Frontal cortex (tissue), 4 donors: ENCODE results near the gene PYDC1. TPM values are rescaled to one million over a fixed set of nuclear protein-coding genes. Genes with fewer than 3 reads are reported as not detected.
"Not testable (repeated sequence)": the region's sequence is repeated elsewhere in the genome, so short reads cannot be mapped to it uniquely, and the experiment has no call there.

Experiments used
- DNase-seq, 2 donors: peaks; one replicate each; pipeline ENCODE4 v3.0.0; 2012; ENCODE audit warnings: low spot score in 2 of 2
- FAIRE-seq: peaks from 2 replicates; lab custom pipeline; 2012; peaks lifted over from hg19 to GRCh38; lab: Jason Lieb, UNC
- total RNA-seq: library from RNA; depleted of rRNA; stranded (reverse); fragments of >200 nt; gene quantifications from one replicate; pipeline ENCODE4 v1.2.3, GENCODE V29; 2014
- donor health status: control.
- donor health status: control.
- donor health status: control.

PYDC1 gene
- total RNA-seq, 1 donor from 2014 or later, result 0.41 TPM

DNA sequence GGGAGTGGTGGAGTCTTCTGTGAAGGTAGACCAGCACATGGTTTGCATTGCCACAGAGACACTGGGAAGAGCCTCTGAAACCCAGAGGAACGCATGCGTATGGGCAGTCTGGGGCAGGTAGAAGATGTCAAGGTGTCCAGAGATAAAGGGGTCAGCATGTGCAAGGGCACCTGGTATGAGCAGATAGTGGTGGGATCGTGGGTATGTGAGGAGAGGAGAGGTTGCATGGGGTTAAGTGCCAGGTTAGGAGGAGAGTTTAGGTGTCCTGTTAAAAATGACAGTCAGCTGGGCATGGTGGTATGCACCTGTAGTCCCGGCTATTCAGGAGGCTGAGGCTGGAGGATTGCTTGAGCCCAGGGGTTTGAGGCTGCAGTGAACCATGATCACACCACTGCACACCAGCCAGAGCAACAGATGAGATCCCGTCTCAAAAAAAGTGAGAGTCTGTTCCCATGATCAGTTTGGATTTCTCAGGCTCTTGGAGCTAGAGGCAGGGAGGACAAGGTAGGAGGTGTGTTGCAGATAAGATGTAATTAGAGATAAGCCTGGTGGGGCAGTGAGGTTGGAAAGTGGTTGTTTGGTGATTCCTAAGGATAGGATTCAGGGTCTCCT, 17.4 kb downstream of the PYDC1 start:
- DNase-seq (no peak), FAIRE-seq (no peak)

DNA sequence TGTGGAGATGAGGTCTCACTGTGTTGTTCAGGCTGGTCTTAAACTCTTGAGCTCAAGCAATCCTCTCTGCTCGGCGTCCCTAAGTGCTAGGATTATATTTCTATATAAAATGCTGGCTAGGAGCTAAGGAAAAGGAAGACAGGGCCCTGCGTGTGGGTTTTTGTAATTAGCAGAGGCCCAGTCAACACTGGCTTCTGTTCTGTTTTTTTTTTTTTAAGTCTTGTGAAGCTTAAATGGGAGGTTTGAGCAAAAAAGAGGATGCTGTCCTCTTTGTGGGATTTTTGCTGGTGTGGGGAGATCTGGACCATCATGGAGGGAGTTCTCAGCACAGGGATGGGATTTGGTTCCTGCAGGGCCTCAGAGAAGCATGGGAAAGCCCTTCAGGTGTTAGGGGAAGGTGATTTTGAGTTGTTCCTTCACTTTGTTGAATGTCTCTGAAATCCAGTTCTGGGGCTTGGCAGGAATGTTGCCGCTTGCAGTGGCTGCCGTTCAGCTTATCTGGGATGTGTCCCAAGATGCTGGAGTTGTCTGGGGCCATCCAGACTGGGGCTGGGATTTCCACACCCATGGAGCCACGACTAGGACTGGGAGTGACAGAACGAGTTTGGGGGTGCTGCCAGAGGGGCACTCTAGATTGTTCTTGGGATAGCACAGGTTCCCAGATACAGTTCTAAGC, 18.6 kb downstream of the PYDC1 start:
- no peak for DNase-seq
- FAIRE-seq, result no peak

GRCh38 chr16:31196324-31197088, 20.4 kb downstream of the PYDC1 start:
- FAIRE-seq (no peak), DNase-seq (no peak)

- not testable (repeated sequence) for FAIRE-seq, DNase-seq
Observed at GRCh38 chr16:31195861-31196260, 21.1 kb downstream of the PYDC1 start.

DNA sequence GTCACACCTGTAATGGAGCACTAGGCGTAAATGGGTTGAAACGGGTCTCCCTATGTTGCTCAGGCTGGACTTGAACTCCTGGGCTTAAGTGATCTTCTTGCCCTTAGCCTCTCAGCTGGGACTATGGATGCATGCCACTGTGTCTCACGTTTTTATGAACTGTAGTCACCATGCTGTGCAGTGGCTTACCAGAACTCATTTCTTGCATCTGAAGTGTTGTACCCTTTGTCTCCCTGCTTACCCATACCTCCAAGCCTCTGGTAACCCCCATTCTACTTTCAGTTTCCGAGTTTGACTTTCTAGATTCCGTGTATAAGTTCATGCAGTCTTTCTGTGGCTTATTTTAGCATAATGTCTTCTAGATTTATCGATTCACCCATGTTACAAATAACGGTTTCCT, 22.0 kb downstream of the PYDC1 start:
- no peak for DNase-seq

GRCh38 chr16:31193874-31194273, 23.1 kb downstream of the PYDC1 start:
- DNase-seq (no peak), FAIRE-seq (no peak)

More for the DNA sequence above, 22.0 kb downstream of the PYDC1 start:
- FAIRE-seq, result no peak

DNA sequence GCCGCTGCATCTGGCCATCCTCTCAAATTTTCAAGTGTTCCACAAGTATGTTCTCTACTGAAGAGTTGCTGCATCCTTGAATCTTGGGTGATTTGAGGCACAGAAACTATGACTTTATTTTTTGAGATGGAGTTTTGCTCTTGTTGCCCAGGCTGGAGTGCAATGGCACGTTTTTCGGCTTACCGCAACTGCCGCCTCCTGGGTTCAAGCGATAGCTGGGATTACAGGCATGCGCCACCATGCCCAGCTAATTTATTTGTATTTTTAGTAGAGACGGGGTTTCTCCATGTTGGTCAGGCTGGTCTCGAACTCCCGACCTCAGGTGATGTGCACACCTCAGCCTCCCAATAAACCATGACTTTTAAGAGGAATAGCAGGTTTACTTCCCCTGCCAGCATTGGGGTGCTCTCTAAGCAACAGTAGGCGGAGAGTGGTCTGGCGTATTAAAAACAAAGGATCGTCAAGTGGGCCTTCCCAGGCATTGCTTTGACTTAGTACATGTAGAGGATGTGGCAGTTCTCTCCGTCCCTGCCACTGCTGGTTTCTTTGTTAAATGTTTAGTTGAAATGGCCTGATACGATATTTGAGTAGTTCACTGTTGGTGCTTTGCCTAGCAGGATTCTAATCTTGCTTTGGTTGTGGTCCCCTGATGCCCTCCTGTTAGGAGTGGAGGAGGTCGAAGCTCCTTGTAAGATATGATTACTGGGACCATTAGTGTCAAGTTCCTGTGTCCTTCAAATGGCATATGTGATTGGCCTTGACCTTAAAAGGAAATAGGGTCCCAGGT, 23.9 kb downstream of the PYDC1 start:
- FAIRE-seq, result no peak
- DNase-seq, result no peak

DNA sequence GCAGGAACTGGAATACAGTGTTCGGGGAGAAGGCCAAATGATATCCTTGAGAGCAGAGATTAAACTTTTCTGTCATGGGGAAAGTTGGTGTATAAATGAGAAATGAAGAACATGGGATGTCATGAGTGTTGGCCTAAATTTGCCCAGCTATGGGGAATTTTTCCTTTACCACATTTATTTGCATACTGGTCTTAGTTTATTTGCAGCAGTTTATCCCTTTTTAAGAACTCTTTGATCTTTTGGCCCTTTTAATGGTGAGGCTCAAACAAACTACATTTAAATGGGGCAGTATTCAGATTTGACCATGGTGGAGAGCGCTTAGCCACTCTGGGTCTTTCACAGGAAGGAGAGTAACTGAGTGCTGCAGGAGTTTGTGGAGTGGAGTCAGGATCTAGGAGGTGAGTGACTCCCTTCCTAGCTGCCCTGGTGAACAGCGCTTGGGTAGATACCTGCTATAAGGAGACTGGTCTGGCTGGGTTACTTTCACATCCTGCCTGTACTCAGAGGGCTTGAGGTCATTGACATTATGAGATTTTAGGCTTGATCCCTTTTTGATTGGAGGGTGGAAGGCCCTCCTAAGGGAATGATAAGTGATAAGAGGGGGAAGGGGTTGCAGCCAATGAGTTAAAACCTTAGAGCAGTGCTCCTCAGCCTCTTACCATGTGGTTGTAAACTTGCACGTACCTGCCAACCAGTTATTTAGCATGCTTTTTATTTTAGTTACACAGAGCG, 25.1 kb downstream of the PYDC1 start:
- DNase-seq (no peak), FAIRE-seq (no peak)

DNA sequence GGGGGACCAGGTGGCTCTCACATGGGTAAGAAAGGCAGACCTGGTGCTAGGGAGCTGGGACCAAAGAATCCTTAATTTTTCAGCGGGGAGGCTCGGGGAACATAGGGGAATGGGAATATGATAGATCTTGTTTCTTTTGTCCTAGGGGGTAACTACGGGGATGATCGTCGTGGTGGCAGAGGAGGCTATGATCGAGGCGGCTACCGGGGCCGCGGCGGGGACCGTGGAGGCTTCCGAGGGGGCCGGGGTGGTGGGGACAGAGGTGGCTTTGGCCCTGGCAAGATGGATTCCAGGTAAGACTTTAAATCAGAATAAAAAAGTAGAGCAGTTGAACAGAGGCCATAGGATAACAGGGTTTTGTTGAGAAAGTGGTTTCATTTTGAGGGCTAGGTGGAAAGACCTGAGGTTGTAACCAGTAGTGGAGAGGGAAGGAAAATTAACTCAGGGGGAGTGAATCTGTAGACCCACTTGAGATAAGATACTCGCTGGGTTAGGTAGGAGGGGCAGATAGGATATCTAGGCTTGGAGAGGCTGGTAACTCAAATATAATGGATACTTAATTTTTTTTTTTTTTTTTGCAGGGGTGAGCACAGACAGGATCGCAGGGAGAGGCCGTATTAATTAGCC, 26.0 kb downstream of the PYDC1 start:
- DNase-seq, result no peak
- FAIRE-seq, result no peak

GRCh38 chr16:31190061-31190460, 26.9 kb downstream of the PYDC1 start:
- no peak for FAIRE-seq

DNA sequence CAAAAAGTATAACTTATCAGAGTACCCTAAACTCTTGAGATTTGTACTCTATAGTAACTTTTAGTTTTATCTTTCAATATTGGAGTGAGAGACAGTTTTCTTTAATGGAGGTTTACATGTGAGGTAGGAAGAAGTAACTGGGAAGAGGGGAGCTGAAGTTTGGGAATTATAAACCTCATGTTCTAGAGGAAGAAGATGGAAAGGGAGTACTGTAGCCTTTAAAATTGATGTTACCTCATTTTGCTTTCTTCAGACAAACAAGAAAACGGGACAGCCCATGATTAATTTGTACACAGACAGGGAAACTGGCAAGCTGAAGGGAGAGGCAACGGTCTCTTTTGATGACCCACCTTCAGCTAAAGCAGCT, 27.5 kb downstream of the PYDC1 start:
- DNase-seq (no peak), FAIRE-seq (no peak)

More at GRCh38 chr16:31190061-31190460, 26.9 kb downstream of the PYDC1 start:
- no peak for DNase-seq

DNA sequence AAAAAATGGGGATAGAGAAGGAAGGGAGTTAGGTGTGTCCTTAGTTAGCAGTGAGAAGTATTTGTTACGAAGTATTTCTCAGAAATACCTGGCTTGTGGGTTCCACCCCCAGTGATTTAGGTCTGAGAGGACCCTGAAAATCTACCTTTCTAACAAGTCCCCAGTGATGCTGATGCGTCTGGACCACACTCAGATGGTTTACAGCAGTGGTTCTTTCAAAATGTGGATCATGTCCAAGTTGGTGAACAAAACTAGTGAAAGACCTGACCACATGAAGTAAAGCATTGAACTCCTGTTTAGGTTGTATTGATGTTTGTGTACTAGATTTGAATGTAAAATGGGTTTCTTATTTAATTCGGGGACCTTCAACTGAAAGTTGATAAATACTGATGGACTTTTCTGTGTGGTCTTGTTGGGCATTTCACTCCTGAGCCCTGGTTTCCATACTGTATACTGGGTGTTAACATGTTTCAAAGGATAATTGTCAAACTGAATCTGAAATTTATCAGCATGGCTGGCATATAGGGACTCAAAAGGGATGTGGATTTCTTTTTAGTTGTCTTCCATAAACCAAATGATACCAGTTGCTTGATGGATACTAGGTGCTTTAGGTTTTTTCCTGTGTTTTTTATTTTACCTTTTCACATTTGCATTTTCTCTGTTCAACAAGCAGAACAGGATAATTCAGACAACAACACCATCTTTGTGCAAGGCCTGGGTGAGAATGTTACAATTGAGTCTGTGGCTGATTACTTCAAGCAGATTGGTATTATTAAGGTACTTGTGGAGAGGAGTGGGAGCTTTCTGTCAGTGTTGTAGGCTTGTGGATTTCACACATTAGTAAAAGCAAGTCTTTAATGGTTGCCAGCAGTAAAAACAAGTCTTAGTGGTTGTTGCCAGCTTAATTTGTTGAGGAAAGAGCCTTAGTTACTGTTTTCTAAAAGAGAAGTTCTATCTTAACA, 28.2 kb downstream of the PYDC1 start:
- DNase-seq (no peak), FAIRE-seq (no peak)

DNA sequence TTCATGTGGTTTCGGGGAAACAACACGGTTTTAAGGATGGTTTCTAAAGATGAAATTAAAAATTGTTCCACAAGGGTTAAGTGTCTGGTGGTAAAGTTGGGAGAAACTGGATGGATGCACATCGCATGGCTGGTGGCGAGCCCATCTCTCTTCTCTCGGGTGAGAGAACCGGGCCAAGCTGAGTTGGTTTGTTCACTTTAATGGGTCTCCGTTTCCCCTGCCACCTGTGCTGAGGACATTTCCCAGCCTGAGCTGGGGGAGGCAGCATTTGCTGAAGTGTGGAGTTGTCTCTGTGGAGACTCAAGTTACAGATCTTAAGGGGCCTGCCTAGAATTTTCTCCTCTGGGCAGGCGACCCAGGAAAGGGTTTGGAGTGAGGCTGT, 29.1 kb downstream of the PYDC1 start:
- FAIRE-seq, result no peak
- no peak for DNase-seq

DNA sequence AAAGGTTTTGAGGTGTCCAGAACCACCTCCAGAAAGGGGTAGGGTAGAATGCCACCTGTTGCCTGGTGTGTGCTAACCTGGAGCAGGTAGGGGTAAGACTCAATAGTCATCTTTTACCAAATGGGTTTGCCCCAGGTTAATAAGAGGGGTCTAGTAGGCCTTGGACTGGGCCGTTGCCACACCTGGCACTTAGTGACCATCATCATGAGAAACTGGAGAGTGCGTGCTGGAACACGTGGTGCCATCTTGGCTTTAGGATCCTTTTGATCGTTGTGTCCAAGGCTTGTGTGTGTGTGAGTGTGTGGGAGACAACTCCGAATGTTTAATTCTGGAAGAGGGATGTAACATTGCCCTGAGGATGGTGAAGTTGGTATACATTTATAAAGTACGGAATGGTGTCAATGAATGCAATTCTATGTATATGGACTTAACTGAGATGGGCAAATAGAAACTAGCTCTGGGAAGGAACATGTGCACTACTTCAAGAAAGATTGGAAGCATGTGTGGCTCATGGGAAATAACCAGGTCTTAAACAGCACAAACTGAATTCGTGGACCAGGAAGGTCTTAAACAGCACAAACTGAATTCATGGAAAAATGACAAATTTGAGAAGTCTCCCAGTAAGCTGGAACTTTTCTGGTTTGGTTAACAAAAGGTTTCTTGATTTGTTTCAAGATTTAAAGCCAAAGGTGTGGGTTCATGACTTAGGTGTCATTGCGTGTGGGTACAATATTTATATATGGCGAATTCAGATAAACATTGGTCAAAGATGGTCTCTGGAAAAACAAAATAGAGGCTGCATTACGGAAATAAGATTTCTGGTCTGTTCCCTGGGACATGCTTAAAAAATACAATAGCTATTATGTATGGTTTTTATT, 29.8 kb downstream of the PYDC1 start:
- DNase-seq (no peak), FAIRE-seq (no peak)

DNA sequence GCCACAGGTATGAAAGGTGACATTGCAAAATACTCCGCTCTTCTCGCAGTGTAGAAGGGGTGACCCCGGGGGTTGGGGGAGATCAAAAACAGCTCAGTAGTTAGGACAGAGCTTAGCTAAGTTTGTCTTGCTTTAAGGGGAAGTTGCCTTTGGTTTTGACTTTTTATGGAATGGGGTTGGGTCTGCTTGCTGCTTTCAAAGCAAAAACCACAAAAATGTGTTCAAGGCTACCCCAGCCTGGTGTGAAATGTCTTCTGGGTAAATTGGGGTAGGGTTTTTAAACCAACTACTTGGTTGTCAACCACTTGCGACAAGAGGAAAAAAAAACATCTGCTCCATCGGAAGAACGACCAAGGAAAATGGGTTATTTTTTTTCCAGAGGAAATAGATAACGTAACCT, 30.8 kb downstream of the PYDC1 start:
- DNase-seq (no peak), FAIRE-seq (no peak)

- FAIRE-seq, result no peak
Observed at GRCh38 chr16:31185339-31185738, 31.6 kb downstream of the PYDC1 start.

GRCh38 chr16:31184888-31185287, 32.0 kb downstream of the PYDC1 start:
- no peak for FAIRE-seq
- no peak for DNase-seq

More at GRCh38 chr16:31185339-31185738, 31.6 kb downstream of the PYDC1 start:
- DNase-seq, result no peak
